K562 (cell line): ENCODE results near the gene SLC33A1. TPM values are rescaled to one million over a fixed set of nuclear protein-coding genes. Genes with fewer than 3 reads are reported as not detected.

Experiments
- CBFB ChIP-seq: sonication (generic); formaldehyde crosslinking; IDR thresholded peaks from 2 replicates; pipeline ENCODE4 v1.4.0; 2020; ENCODE audit warnings: mild to moderate bottlenecking, missing genetic modification reagents
- E2F8 ChIP-seq: fragments of 450-650 bp; IDR thresholded peaks from 2 replicates; pipeline ENCODE4 v1.7.1; 2018; ENCODE audit warnings: mild to moderate bottlenecking, low read depth; ENCODE audit not compliant: partially characterized antibody
- HDAC8 ChIP-seq: fragments of 450-650 bp; IDR thresholded peaks from 2 replicates; pipeline ENCODE4 v1.6.1; 2016; ENCODE audit warnings: mild to moderate bottlenecking, missing genetic modification characterization, moderate library complexity, missing compliant biosample characterization
- NKRF ChIP-seq: fragments of 450-650 bp; IDR thresholded peaks from 2 replicates; pipeline ENCODE4 v1.6.1; 2016; ENCODE audit warnings: borderline replicate concordance
- PHF20 ChIP-seq: fragments of 450-650 bp; IDR thresholded peaks from 2 replicates; pipeline ENCODE4 v1.6.1; 2018; ENCODE audit not compliant: partially characterized antibody
- POLR2A ChIP-seq: fragments of 450-650 bp; conservative IDR thresholded peaks from 2 replicates; pipeline ENCODE4 v1.6.1; 2016
- PTTG1 ChIP-seq: fragments of 450-650 bp; IDR thresholded peaks from 2 replicates; pipeline ENCODE4 v1.6.1; 2016; ENCODE audit warnings: low read depth, mild to moderate bottlenecking, missing genetic modification characterization, missing compliant biosample characterization
- RBM25 ChIP-seq: fragments of 200-400 bp; formaldehyde crosslinking; IDR thresholded peaks from 2 replicates; pipeline ENCODE4 v1.6.1; 2018; ENCODE audit warnings: low read length, low read depth, moderate library complexity; ENCODE audit not compliant: severe bottlenecking
- SMARCE1 ChIP-seq: fragments of 450-650 bp; IDR thresholded peaks from 2 replicates; pipeline ENCODE4 v1.7.1; 2016; ENCODE audit warnings: mild to moderate bottlenecking
- ZNF280B ChIP-seq: fragments of 250-450 bp; sonication (Bioruptor Pico); IDR thresholded peaks from 2 replicates; pipeline ENCODE4 v1.5.1; 2021; ENCODE audit warnings: mild to moderate bottlenecking
- ZNF407 ChIP-seq: fragments of 450-650 bp; IDR thresholded peaks from 2 replicates; pipeline ENCODE4 v1.6.1; 2016; ENCODE audit warnings: low read depth
- ZNF699 ChIP-seq: fragments of 250-450 bp; sonication (Bioruptor Pico); IDR thresholded peaks from 2 replicates; pipeline ENCODE4 v1.8.0; 2021; ENCODE audit warnings: mild to moderate bottlenecking, moderate library complexity; ENCODE audit not compliant: insufficient replicate concordance
- polyA plus RNA-seq, 8 experiments: library from polyadenylated mRNA; depleted of rRNA in 4 of 8; stranded (reverse) in 5 of 8; unstranded in 3 of 8; fragments of >200 nt; fragmentation: Nextera tagmentation in 2 of 8; fragmentation: Illumina TruSeq in 1 of 8; extraction: Ambion mirVana in 2 of 8; extraction: Trizol in 1 of 8; gene quantifications; 2 replicates each; pipeline versions ENCODE4 v1.2.1 to v1.2.3, GENCODE V29; 2011 to 2014; ENCODE audit warnings: inconsistent platforms in 1 of 8, missing spikeins in 1 of 8
- total RNA-seq, 7 experiments: library from RNA; depleted of rRNA in 6 of 7; stranded (reverse); fragments of >200 nt in 6 of 7; fragmentation: Illumina TruSeq in 2 of 7; extraction: Trizol in 2 of 7; gene quantifications; 2 replicates each; pipeline versions ENCODE4 v1.2.1 to v1.2.3, GENCODE V29; 2011 to 2021; ENCODE audit warnings: low replicate concordance in 1 of 7

SLC33A1 gene
- total and polyA plus RNA-seq, 9 of the 15 experiments (the other 6 are each of a cell fraction or from before 2014, with no cell fraction given), result 6.2 to 26.8 (median 19.6) TPM

- no peak for TF ChIP-seq NKRF
- no peak for TF ChIP-seq ZNF699 (CRISPR knock-in tag)
- no peak for TF ChIP-seq SMARCE1
- peak; percentile 29 for TF ChIP-seq E2F8
- no peak; the same call in 1 of the 2 replicates for TF ChIP-seq POLR2A
- no peak for TF ChIP-seq ZNF280B (CRISPR knock-in tag)
- peak; percentile 6 for TF ChIP-seq RBM25
- no peak for TF ChIP-seq HDAC8 (tag)
- TF ChIP-seq PHF20, result no peak
- TF ChIP-seq ZNF407, result no peak
- TF ChIP-seq PTTG1 (tag), result no peak
- no peak for TF ChIP-seq CBFB
Observed at GRCh38 chr3:155805204-155805801, 48.9 kb downstream of the SLC33A1 start (continued).
